Subcutaneous adipose tissue (tissue), 4 donors: ENCODE measurements around the gene PRDM12. TPM values are rescaled to one million over a fixed set of nuclear protein-coding genes. Genes with fewer than 3 reads are reported as not detected.

Experiments
- CTCF ChIP-seq: fragments of 450-650 bp; IDR thresholded peaks from one replicate; pipeline ENCODE4 v1.5.1; 2016; ENCODE audit warnings: low read depth, mild to moderate bottlenecking, control low read depth, antibody characterized with exemption, moderate library complexity
- total RNA-seq, 4 donors: library from RNA; depleted of rRNA; stranded (reverse); fragments of >200 nt; gene quantifications; one replicate each; pipeline ENCODE4 v1.1.0, GENCODE V29; 2016

The PRDM12 gene
- total RNA-seq, 4 donors from 2014 or later: not detected

GRCh38 chr9:130685104-130685503 is 20.7 kb downstream of the PRDM12 start:
- no peak for TF ChIP-seq CTCF

GRCh38 chr9:130687615-130688014 is 23.2 kb downstream of the PRDM12 start:
- TF ChIP-seq CTCF: no peak

GRCh38 chr9:130688072-130688471 is 23.7 kb downstream of the PRDM12 start:
- TF ChIP-seq CTCF: no peak

- no peak for TF ChIP-seq CTCF
Observed at GRCh38 chr9:130689572-130689936, 25.2 kb downstream of the PRDM12 start.

GRCh38 chr9:130689937-130690700 is 25.7 kb downstream of the PRDM12 start:
- TF ChIP-seq CTCF: no peak

GRCh38 chr9:130692321-130692720 is 27.9 kb downstream of the PRDM12 start:
- TF ChIP-seq CTCF: no peak

GRCh38 chr9:130693101-130693425 is 28.7 kb downstream of the PRDM12 start:
- no peak for TF ChIP-seq CTCF
